MCF 10A (cell line): ENCODE measurements around the gene PYGM. TPM values are rescaled to one million over a fixed set of nuclear protein-coding genes. Genes with fewer than 3 reads are reported as not detected.
"Not testable (repeated sequence)": the region's sequence is repeated elsewhere in the genome, so short reads cannot be mapped to it uniquely, and the experiment has no call there.

Experiments used
- BruUV-seq: library from RNA; stranded (reverse); fragments of 400-500 nt; replicated peaks from 2 replicates; lab custom pipeline; 2021; lab: Mats Ljungman, UMichigan
- CTCF ChIA-PET: fragments of 300-600 bp; sonication (Branson Sonifier 250); formaldehyde crosslinking; extraction: SDS; loops from one replicate; lab custom pipeline; 2021; ENCODE audit warnings: antibody characterized with exemption, inconsistent platforms; lab: Yijun Ruan, JAX
- POLR2A ChIA-PET: fragments of 300-600, 350-650 bp; sonication (Branson Sonifier 250); formaldehyde crosslinking; extraction: SDS; loops from one replicate; lab custom pipeline; 2020; ENCODE audit warnings: antibody characterized with exemption, inconsistent platforms; lab: Yijun Ruan, JAX
- DNase-seq: peaks from one replicate; pipeline ENCODE4 v3.0.0-alpha.2; 2018; ENCODE audit not compliant: unreplicated experiment
- H3K27ac Mint-ChIP-seq: one replicate; pipeline ENCODE4 v1.8.0; 2022; ENCODE audit warnings: mild to moderate bottlenecking, low read depth, mixed read lengths; ENCODE audit not compliant: unreplicated experiment
- H3K27me3 Mint-ChIP-seq: one replicate; pipeline ENCODE4 v1.8.0; 2022; ENCODE audit warnings: mixed read lengths; ENCODE audit not compliant: insufficient read depth, unreplicated experiment
- H3K36me3 Mint-ChIP-seq: one replicate; pipeline ENCODE4 v1.8.0; 2022; ENCODE audit warnings: mild to moderate bottlenecking, moderate library complexity, mixed read lengths; ENCODE audit not compliant: insufficient read depth, unreplicated experiment
- H3K4me1 Mint-ChIP-seq: one replicate; pipeline ENCODE4 v1.8.0; 2022; ENCODE audit warnings: mixed read lengths; ENCODE audit not compliant: insufficient read depth, unreplicated experiment
- H3K4me3 Mint-ChIP-seq: one replicate; pipeline ENCODE4 v1.8.0; 2022; ENCODE audit warnings: mild to moderate bottlenecking, moderate library complexity, mixed read lengths; ENCODE audit not compliant: unreplicated experiment
- H3K9me3 Mint-ChIP-seq: one replicate; pipeline ENCODE4 v1.8.0; 2022; ENCODE audit warnings: mixed read lengths; ENCODE audit not compliant: unreplicated experiment
- CTCF ChIP-seq: fragments of 200-600 bp; IDR thresholded peaks from one replicate; pipeline ENCODE4 v1.8.0; 2022; ENCODE audit warnings: antibody characterized with exemption, mild to moderate bottlenecking; ENCODE audit not compliant: unreplicated experiment
- intact Hi-C: fragments of 100-400 bp; cut with micrococcal nuclease; formaldehyde crosslinking; loops from 2 replicates; pipeline ENCODE4 v1.14.1; 2022
- total RNA-seq: library from RNA; stranded (reverse); gene quantifications from 2 replicates; pipeline ENCODE4 v1.2.3, GENCODE V29; 2022

PYGM gene
- total RNA-seq, 1 experiment from 2014 or later: 0.09 TPM

DNA sequence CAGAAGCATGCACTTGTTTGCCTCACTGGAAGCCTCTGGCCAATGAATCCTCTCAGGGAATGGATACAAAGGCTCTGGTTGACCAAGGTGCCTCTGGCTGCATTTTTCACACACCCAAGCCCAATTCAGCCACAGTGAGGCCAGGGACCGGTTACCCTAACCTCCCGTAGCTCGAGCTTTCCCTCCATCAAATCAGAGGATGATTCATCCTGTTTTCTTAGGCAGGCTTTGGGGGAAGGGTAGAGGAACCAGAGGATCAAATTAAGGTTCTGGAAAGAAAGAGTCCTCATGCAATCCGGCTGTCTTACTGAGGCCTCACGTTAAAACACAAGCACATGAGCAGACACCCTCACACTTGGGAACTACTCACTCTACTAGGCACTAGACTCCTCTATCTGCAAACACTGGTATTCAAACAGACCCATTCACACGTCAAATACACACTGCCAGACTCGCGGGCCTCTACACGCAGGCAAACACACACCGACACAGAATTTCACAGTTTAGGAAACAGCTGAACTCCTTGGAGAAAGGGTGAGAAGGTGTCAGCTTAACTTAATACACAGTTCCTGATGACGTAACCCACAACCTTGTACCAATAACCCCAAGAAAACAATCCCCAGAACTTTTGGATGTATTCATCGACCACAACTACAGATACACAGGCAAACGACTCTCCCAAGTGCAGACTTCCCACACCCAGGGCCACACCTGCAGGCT, 49.2 kb downstream of the PYGM start:
- Mint-ChIP-seq H3K9me3 (no peaks in the 10 kb centered on the region), H3K4me3 (no peak overlapping the region), H3K27ac (no peak overlapping the region), H3K27me3 (peaks cover 48% of the 10 kb centered on the region), H3K4me1 (no peaks in the 10 kb centered on the region), H3K36me3 (no peaks in the 10 kb centered on the region)
- intact Hi-C loops: no loop called here
- peak; percentile 33 for DNase-seq
- ChIA-PET CTCF (interaction anchor here (0.6 to 1.0 kb wide), 3 partner anchors 16 to 71 kb away, joined by 3 to 6 read pairs (median 3); no protein-coding TSS in a partner anchor), POLR2A (interaction anchor here (0.6 to 0.9 kb wide), 2 partner anchors 68 to 234 kb away, joined by 3 read pairs; partner anchors contain the start of gene SF1)
- BruUV-seq: no TSS peak
- TF ChIP-seq CTCF: no peak

GRCh38 chr11:64705501-64705900, 54.3 kb downstream of the PYGM start:
- TF ChIP-seq CTCF: no peak
- no TSS peak for BruUV-seq
- DNase-seq: no peak
- Mint-ChIP-seq H3K36me3 (no peaks in the 10 kb centered on the region), H3K9me3 (no peaks in the 10 kb centered on the region), H3K4me3 (no peak overlapping the region), H3K4me1 (no peaks in the 10 kb centered on the region), H3K27ac (no peak overlapping the region), H3K27me3 (peaks cover 60% of the 10 kb centered on the region)
- ChIA-PET POLR2A (no interaction called here), CTCF (interaction anchor here (0.5 to 2.3 kb wide), 9 partner anchors 15 to 256 kb away, joined by 4 to 44 read pairs (median 5); no protein-coding TSS in a partner anchor)
- intact Hi-C loops: no loop called here

GRCh38 chr11:64703048-64703447, 56.7 kb downstream of the PYGM start:
- CTCF ChIA-PET: interaction anchor here (0.6 to 1.3 kb wide), 3 partner anchors 14 to 214 kb away, joined by 3 to 5 read pairs (median 4); no protein-coding TSS in a partner anchor
- H3K36me3 Mint-ChIP-seq: no peaks in the 10 kb centered on the region
- H3K27ac Mint-ChIP-seq: no peak overlapping the region
- no TSS peak for BruUV-seq
- POLR2A ChIA-PET: interaction anchor here (0.6 kb wide), 1 partner anchor 12 kb away, joined by 4 read pairs; no protein-coding TSS in a partner anchor
- no peak for DNase-seq
- no peaks in the 10 kb centered on the region for H3K4me1 Mint-ChIP-seq
- intact Hi-C loops: no loop called here
- H3K27me3 Mint-ChIP-seq: peaks cover 73% of the 10 kb centered on the region
- H3K4me3 Mint-ChIP-seq: no peak overlapping the region
- H3K9me3 Mint-ChIP-seq: no peaks in the 10 kb centered on the region
- TF ChIP-seq CTCF: no peak

- H3K27me3 Mint-ChIP-seq: peaks cover 84% of the 10 kb centered on the region
- POLR2A ChIA-PET, CTCF ChIA-PET, DNase-seq, H3K4me3 Mint-ChIP-seq, H3K4me1 Mint-ChIP-seq, intact Hi-C loops, H3K27ac Mint-ChIP-seq, BruUV-seq, H3K9me3 Mint-ChIP-seq, H3K36me3 Mint-ChIP-seq: not testable (repeated sequence)
These were observed 57.8 kb downstream of the PYGM start for GRCh38 chr11:64701956-64702355.
